Uterus (tissue), 2 donors: ENCODE data around the gene ARHGAP29.

Experiments
- POLR2A ChIP-seq, 2 donors: fragments of 450-650 bp; IDR thresholded peaks; one replicate each; pipeline ENCODE4 v1.6.1; 2016; ENCODE audit warnings: antibody characterized with exemption in 2 of 2, mild to moderate bottlenecking in 1 of 2, moderate library complexity in 1 of 2
- TF ChIP-seq, protein P1 (sequence below), 4 experiments: fragments of 200-600 bp in 2 of 4; fragments of 450-650 bp in 2 of 4; sonication (generic) in 2 of 4; IDR thresholded peaks; one replicate each; pipeline ENCODE4 v1.5.1; 2016 to 2019; ENCODE audit warnings: antibody characterized with exemption in 4 of 4, mild to moderate bottlenecking in 2 of 4, moderate library complexity in 1 of 4

DNA sequence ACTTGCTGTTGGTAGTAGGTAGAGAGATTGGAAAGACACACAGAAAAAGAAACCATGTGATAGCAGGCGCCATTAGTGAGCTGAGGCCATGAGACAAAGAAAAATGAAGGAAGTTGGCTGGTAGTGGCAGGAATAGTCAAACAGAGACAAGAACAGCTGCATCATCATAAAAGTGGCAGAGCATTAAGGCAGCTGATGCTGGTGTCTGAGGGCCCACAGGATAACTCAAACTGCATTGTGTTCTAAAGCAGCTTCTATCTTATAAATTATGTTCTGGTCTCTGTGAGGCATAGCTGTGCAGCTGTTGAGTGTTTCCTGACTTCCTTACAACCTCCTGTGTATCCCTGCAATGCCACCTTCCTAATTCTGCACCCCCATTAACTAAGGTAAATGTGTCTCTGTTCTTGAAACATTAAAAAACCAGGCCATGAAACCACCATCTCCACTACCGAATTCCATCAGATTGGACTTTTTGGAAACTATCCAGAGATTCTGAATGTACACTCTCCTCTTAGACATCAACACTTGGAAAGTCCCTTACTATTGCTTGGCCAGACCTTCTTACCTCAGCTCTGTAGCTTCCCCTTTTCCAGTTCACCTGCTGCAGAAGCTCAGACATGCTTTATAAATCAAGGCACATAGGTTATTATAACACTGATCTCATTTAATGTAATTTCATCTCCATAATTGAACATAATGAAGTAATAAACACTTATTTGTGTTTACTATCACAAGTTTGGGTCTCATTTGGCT lies 23.4 kb upstream of the ARHGAP29 start:
- TF ChIP-seq, protein P1, sequence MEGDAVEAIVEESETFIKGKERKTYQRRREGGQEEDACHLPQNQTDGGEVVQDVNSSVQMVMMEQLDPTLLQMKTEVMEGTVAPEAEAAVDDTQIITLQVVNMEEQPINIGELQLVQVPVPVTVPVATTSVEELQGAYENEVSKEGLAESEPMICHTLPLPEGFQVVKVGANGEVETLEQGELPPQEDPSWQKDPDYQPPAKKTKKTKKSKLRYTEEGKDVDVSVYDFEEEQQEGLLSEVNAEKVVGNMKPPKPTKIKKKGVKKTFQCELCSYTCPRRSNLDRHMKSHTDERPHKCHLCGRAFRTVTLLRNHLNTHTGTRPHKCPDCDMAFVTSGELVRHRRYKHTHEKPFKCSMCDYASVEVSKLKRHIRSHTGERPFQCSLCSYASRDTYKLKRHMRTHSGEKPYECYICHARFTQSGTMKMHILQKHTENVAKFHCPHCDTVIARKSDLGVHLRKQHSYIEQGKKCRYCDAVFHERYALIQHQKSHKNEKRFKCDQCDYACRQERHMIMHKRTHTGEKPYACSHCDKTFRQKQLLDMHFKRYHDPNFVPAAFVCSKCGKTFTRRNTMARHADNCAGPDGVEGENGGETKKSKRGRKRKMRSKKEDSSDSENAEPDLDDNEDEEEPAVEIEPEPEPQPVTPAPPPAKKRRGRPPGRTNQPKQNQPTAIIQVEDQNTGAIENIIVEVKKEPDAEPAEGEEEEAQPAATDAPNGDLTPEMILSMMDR (IDR thresholded peaks at IDR 0.05) = no peak
- TF ChIP-seq POLR2A (IDR thresholded peaks at IDR 0.05) = no peak
